ENCODE data around the gene SNRK.

The SNRK gene

DNA sequence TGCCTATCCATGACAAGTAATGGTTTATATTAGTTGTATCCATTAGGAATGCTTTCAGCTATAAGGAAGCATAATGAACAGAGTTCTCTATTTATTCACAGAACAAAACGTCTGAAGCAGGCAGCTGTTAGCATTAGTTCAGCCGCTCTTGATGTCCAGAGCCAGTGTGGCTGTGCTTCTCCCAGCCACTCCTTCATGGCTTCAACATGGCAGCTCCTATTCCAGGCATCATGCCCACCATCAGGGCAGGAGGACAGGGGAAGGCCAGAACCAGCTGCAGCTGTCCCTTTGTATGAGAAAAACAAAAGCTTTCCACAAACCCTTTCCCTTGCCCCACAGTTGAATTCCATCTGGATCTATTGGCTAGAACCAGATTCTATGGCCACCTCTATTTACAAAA is 12.9 kb upstream of the SNRK start:
- DNase-seq (ENCODE audit: low read depth in 3 of 3): no peak

DNA sequence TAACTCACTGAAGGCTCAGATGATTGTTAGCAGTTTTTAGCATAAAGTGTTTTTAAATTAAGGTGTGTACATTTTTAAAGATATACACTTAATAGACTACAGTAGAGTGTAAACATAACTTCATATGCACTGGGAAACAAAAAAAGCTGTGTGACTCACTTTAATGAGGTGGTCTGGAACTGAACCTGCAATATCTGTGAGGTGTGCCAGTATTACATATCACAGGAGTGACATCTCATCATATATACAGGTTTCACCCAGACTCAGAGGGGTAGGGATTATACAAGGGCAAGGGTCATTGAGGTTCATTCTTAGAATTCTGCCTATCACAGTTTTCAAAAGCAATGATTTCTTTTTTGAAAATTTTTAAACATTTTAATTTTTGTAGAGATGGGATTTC is 7.3 kb upstream of the SNRK start:
- DNase-seq (ENCODE audit: low read depth in 3 of 3): no peak

DNA sequence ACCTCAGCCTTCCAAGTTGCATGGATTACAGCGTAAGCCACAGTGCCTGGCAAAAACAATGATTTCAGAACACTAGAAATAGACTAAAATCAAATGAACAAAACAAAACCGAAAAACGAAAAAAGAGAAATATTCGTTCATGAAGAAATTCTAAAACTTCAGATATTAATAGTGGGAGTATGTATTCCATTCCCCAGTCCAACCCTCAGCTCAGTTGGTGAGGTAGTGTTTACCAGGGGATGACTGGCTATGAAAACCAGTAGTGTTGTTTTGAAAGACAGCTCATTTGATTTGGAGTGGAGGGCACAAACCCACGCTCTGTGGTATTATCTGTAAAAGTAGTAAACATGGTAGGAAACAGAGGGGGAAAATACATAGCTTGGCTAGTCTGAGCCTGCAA is 6.8 kb upstream of the SNRK start:
- DNase-seq (ENCODE audit: low read depth in 3 of 3): no peak

GRCh38 chr3:43281020-43281419 is 5.3 kb upstream of the SNRK start:
- DNase-seq (ENCODE audit: low read depth in 3 of 3): no peak

GRCh38 chr3:43284171-43284570 is 2.2 kb upstream of the SNRK start:
- no peak for DNase-seq (ENCODE audit: low read depth in 3 of 3)

DNA sequence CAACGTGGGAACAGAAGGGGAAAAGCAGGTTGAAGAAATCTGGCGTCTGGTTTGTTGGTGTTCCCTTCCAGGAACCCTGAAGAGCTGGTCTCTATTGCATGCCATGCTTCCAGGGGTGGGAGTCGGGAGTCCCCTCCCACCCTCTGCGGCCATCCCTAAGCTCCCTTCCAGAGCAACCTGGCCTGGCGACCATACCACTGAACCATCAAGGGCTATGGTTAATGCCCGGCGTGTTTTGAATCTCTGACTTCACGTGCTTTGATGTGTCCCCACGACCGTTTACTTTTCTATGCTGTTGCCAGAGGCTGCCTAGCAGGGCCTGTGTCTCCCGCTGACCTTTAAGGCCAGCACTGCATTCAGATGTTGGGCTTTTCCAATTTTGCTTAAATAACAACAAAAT is 696 bp upstream of the SNRK start:
- no peak for DNase-seq (ENCODE audit: low read depth in 3 of 3)

GRCh38 chr3:43286841-43287499 is 630 bp downstream of the SNRK start:
- DNase-seq (ENCODE audit: low read depth in 3 of 3): peak in 1 of 3 experiments; percentile 17

GRCh38 chr3:43287500-43287873 is 1.1 kb downstream of the SNRK start:
- no peak for DNase-seq (ENCODE audit: low read depth in 3 of 3)

DNA sequence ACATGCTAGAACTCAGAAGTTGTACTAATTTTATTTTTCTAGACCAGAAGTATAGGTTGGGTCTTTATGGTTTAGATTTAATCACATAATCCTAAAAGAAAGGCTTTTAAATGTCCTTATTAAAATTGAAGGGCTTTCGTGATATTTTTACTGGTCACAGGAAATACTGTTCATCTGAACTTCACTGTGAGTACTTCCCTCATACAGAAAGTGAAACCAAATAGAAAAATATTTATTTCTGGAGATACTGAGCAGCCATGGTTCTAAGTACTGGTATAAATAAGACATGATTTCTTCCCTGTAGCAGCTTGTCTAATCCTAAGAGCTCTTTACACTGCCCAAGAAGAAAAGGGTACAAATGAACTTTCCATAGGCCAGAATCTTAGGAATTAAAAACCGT is 2.0 kb downstream of the SNRK start:
- no peak for DNase-seq (ENCODE audit: low read depth in 3 of 3)

DNA sequence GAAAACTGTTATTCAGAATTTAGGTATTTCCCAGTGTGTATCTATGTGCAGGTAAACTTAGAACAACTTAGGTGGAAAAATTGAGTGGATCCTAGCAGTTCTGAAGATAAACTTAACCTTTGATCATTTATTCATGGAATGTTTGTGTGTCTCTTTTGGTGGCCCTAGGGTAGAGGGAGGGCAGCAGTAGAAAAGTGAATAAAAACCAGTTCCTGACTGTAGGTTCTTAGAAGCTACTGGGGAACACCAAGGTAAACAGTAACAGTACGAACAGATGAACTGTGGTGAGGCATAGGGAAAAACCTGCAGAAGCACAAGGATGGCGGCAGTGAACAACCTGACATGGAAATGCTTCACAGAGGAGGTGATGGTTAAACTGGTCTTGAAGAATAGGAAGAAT is 2.5 kb downstream of the SNRK start:
- DNase-seq (ENCODE audit: low read depth in 3 of 3): no peak

DNA sequence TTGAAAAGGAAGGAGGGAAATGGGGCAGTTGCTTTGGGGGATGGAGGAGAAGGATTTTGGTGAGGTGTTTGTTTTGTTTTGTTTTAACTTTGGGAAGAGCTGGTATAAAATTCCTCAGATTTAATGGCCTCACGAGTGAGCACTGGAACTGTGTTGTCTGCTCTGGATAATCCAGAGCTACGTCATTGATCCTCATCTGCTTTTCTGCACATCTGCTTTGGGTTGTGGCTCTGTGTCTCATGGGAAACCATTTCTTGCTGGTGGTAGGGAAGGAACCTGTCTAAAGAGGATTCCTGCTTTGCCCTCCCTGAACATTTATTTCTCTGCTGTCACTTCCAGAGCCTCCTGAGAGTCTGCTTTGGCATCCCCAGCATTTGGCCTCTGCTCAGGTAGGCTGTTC is 3.1 kb downstream of the SNRK start:
- no peak for DNase-seq (ENCODE audit: low read depth in 3 of 3)

DNA sequence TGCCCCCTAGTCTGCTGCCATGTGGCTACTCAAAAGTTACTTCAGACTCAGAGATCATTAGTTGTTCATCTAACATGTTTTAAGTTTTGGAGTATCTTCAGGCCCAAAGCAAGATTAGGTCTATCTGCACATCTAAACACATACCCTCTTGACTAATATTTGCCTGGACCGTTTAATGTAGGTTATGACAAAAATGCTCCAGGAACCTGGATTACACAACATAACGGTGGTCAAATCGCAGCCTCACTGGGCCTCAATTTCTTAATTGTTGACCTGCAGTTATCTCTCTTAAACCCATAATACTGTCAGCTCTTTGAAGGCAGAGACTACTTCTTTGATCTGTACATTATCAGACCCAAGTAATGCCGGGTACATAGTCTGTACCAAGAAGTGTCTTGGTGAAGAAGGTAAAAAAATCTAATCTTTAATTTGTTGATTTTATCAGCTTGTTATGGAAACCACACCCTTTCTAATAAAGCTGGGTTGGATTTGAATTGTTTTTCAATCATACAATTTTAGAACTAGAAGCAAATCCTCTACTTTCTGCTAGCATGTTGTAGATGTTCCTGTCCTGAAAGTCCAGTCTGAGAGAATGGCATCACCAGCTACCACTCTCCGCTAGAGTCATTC is 3.6 kb downstream of the SNRK start:
- DNase-seq (ENCODE audit: low read depth in 3 of 3): no peak

DNA sequence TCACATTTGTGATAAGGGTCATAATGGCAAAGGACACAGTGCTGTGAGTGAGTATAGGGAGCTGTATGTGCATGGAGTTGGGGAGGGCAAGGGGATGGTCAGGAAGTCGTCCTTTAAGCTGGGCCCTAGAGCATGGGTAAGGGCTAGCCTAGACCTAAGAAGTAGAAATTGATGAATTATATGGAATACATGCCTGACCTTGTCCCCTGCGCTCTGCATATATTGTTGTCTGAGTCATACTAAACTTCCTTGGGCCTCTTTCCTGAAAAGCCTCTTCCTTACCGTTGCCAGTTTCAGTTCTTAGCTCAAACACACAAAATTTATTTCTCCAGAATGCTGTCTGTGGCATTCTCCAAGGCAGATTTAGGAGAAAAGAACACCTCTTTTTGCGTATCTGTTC is 4.6 kb downstream of the SNRK start:
- DNase-seq (ENCODE audit: low read depth in 3 of 3): no peak

DNA sequence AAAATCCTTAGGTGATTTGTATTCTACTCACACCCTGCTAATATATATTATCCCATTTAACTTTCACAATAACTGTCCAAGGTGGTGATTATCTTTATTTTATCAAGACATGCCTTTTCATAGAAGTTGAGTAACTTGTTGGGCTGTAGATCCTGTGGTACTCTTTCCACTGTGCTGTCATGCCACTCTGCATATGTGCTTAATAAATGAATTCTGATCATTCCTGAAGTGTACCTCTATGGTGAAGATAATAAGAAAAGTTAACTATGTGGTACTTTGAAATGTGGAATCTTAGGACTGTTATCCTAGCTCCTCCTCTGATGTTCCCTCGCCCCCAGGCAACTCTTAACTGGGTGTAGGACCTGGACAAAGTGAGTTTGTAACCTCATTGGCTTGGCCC is 5.2 kb downstream of the SNRK start:
- no peak for DNase-seq (ENCODE audit: low read depth in 3 of 3)

- DNase-seq (ENCODE audit: low read depth in 3 of 3): no peak
These were observed 8.6 kb downstream of the SNRK start for GRCh38 chr3:43294975-43295374.

GRCh38 chr3:43296565-43296964 is 10.2 kb downstream of the SNRK start:
- peak in 2 of 3 experiments; percentile 40 to 41 for DNase-seq (ENCODE audit: low read depth in 3 of 3)

GRCh38 chr3:43298292-43298691 is 12.0 kb downstream of the SNRK start:
- no peak for DNase-seq (ENCODE audit: low read depth in 3 of 3)

DNA sequence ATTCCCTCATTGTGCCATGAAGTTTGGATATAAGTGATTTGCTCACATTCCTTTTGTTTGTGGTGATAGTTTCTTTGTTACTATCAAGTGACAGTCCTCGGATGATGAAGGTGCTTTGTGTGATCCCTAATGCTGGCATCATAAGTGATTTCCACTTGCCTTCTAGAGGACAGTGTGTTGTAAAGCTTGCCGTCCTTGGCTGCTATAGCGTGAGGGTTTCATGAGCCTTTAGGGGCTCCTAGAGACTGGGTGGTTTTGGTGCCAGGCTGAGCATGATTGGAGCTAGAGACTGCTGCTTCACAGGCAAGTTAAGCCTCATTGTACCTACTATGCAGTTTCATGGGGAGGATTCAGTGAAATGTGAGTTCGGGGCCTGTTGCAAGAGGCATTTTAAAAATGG is 12.4 kb downstream of the SNRK start:
- no peak for DNase-seq (ENCODE audit: low read depth in 3 of 3)

DNA sequence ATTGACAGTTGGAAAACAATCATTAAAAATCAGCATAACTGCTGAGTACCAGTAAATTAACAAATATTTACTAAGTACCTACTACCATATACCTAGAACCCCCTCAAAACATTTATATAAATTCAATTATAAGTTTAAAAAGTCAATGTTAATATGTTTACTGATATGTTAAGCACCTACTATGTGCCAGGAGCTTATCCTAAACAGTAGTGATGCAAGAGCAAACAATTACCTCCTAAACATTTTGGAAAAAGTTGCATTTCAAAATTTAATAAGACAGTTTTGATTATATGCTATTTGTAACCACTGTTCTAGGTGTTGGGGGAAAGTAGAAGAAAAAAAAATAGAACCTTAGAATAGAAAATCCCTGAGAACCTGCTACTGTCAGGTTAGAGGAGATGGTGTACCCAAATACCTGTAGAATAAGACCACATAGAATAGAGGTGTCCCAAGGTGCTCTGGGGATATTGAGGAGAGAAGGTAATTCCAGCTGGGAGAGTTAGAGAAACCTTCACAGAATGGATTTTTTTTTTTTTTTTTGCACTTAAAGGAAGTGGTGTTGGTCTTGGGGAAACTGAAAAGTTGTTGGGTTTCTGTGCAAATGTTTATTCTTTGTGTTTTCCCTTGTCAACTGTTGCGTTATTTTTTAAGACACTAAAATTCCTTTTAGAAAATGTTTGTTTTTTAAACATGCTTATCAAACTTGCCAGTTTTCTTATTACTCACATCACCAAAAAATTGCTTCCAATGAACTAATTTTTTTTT is 16.0 kb downstream of the SNRK start:
- DNase-seq (ENCODE audit: low read depth in 3 of 3): no peak

GRCh38 chr3:43304126-43304525 is 17.8 kb downstream of the SNRK start:
- no peak for DNase-seq (ENCODE audit: low read depth in 3 of 3)

- DNase-seq (ENCODE audit: low read depth in 3 of 3): no peak
These were observed 20.9 kb downstream of the SNRK start for GRCh38 chr3:43307226-43307625.

DNA sequence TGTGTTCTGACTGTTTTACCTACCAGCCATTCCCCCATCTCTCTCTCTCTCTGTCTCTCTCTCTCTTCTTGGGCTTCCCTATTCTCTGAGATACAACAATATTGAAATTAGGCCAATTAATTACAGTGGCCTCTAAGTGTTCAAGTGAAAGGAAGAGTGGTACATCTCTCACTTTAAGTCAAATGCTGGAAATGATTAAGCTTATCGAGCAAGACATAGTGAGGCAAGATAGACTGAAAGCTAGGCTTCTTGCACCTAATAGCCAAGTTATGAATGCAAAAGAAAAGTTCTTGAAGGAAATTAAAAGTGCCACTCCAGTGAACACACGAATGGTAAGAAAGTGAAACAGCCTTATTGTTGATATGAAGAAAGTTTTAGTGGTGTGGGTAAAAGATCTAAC is 21.3 kb downstream of the SNRK start:
- no peak for DNase-seq (ENCODE audit: low read depth in 3 of 3)
